Glutamatergic neuron (in vitro differentiated cells): ENCODE measurements around the gene ARAF. TPM values are rescaled to one million over a fixed set of nuclear protein-coding genes. Genes with fewer than 3 reads are reported as not detected.

Source experiments
- DNase-seq: peaks from one replicate; pipeline ENCODE4 v3.0.0; 2022
- H3K27ac Mint-ChIP-seq: one replicate; pipeline ENCODE4 v1.8.0; 2020; ENCODE audit warnings: mild to moderate bottlenecking, mixed read lengths, inconsistent platforms; ENCODE audit not compliant: unreplicated experiment
- H3K27me3 Mint-ChIP-seq: one replicate; pipeline ENCODE4 v1.8.0; 2020; ENCODE audit warnings: mild to moderate bottlenecking, moderate library complexity, mixed read lengths, inconsistent platforms; ENCODE audit not compliant: unreplicated experiment
- H3K36me3 Mint-ChIP-seq: one replicate; pipeline ENCODE4 v1.8.0; 2020; ENCODE audit warnings: mild to moderate bottlenecking, mixed read lengths, inconsistent platforms; ENCODE audit not compliant: unreplicated experiment
- H3K4me1 Mint-ChIP-seq: one replicate; pipeline ENCODE4 v1.8.0; 2020; ENCODE audit warnings: mild to moderate bottlenecking, low read depth, mixed read lengths, inconsistent platforms; ENCODE audit not compliant: unreplicated experiment
- H3K4me3 Mint-ChIP-seq: one replicate; pipeline ENCODE4 v1.8.0; 2020; ENCODE audit warnings: mild to moderate bottlenecking, mixed read lengths, inconsistent platforms; ENCODE audit not compliant: unreplicated experiment
- H3K9me3 Mint-ChIP-seq: one replicate; pipeline ENCODE4 v1.8.0; 2020; ENCODE audit warnings: mild to moderate bottlenecking, moderate library complexity, mixed read lengths, inconsistent platforms; ENCODE audit not compliant: unreplicated experiment
- CTCF ChIP-seq: fragments of 200-600 bp; sonication (generic); IDR thresholded peaks from one replicate; pipeline ENCODE4 v1.5.0; 2021; ENCODE audit not compliant: partially characterized antibody, unreplicated experiment
- total RNA-seq: library from RNA; stranded (reverse); fragmentation: NEBNext Ultra II Directional; extraction: Animal tissue kit (Norgen Biotek cat#: 25700); gene quantifications from one replicate; pipeline ENCODE4 v1.2.1, GENCODE V29; 2021; ENCODE audit not compliant: unreplicated experiment

The ARAF gene
- total RNA-seq, 1 donor from 2014 or later: 25.5 TPM

- TF ChIP-seq CTCF: no peak
- H3K36me3 Mint-ChIP-seq: no peaks in the 10 kb centered on the region
- H3K9me3 Mint-ChIP-seq: no peaks in the 10 kb centered on the region
- no peak overlapping the region for H3K4me3 Mint-ChIP-seq
- H3K27ac Mint-ChIP-seq: no peak overlapping the region
- H3K4me1 Mint-ChIP-seq: no peaks in the 10 kb centered on the region
- no peak for DNase-seq
- H3K27me3 Mint-ChIP-seq: no peaks in the 10 kb centered on the region
These were observed 21.1 kb upstream of the ARAF start for GRCh38 chrX:47539860-47540259.

GRCh38 chrX:47540754-47541538, 20.1 kb upstream of the ARAF start:
- H3K4me1 Mint-ChIP-seq: no peaks in the 10 kb centered on the region
- H3K27ac Mint-ChIP-seq: no peak overlapping the region
- TF ChIP-seq CTCF: peak; percentile 38
- H3K27me3 Mint-ChIP-seq: no peaks in the 10 kb centered on the region
- no peak overlapping the region for H3K4me3 Mint-ChIP-seq
- H3K36me3 Mint-ChIP-seq: no peaks in the 10 kb centered on the region
- no peaks in the 10 kb centered on the region for H3K9me3 Mint-ChIP-seq
- peak; percentile 46 for DNase-seq

- Mint-ChIP-seq H3K4me1 (no peaks in the 10 kb centered on the region), H3K36me3 (no peaks in the 10 kb centered on the region), H3K9me3 (no peaks in the 10 kb centered on the region), H3K27me3 (no peaks in the 10 kb centered on the region), H3K27ac (no peak overlapping the region), H3K4me3 (no peak overlapping the region)
- TF ChIP-seq CTCF: no peak
- no peak for DNase-seq
These were observed 17.5 kb upstream of the ARAF start for GRCh38 chrX:47543496-47543895.

GRCh38 chrX:47556045-47556623, 4.9 kb upstream of the ARAF start:
- Mint-ChIP-seq H3K36me3 (no peaks in the 10 kb centered on the region), H3K4me1 (no peaks in the 10 kb centered on the region), H3K9me3 (peaks cover 3% of the 10 kb centered on the region), H3K27me3 (peaks cover 2% of the 10 kb centered on the region), H3K27ac (peak overlapping the region; percentile 80), H3K4me3 (peak overlapping the region; percentile 89)
- peak; percentile 79 for DNase-seq
- no peak for TF ChIP-seq CTCF

GRCh38 chrX:47558436-47558835, 2.6 kb upstream of the ARAF start:
- no peak for DNase-seq
- H3K27ac Mint-ChIP-seq: no peak overlapping the region
- peaks cover 2% of the 10 kb centered on the region for H3K4me1 Mint-ChIP-seq
- peaks cover 5% of the 10 kb centered on the region for H3K27me3 Mint-ChIP-seq
- no peak for TF ChIP-seq CTCF
- H3K4me3 Mint-ChIP-seq: no peak overlapping the region
- H3K36me3 Mint-ChIP-seq: no peaks in the 10 kb centered on the region
- H3K9me3 Mint-ChIP-seq: peaks cover 3% of the 10 kb centered on the region
